SKM-1 treated with dmso at 0.1 percent for 144 hours (cell line): ENCODE measurements around the gene CNKSR3.
A peak's percentile ranks its signal among the peaks of the same experiment; 100 is the strongest.

Source experiments
- DNase-seq: peaks from one replicate; lab custom pipeline; 2025; ENCODE audit not compliant: unreplicated experiment; lab: John Stamatoyannopoulos, UW

The CNKSR3 gene

DNA sequence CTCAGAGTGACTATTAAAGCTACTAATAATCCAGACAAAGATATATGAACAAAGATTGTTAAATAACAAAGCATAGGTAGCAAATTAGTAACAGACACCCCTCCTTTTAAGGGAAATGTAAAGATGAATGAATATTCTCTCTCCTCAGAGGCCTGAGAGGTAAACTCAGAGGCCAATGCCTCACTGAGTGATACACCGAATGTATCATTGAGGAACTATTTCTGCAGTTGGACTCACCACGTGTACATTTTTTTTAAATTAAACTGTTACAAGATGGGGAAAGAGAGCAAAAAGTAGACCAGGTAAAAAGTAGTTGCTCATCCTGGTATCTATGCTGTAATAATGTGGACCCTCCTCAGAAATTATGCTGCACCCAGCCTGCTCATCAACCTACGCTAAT, 81.6 kb downstream of the CNKSR3 start:
- DNase-seq, result no peak

DNA sequence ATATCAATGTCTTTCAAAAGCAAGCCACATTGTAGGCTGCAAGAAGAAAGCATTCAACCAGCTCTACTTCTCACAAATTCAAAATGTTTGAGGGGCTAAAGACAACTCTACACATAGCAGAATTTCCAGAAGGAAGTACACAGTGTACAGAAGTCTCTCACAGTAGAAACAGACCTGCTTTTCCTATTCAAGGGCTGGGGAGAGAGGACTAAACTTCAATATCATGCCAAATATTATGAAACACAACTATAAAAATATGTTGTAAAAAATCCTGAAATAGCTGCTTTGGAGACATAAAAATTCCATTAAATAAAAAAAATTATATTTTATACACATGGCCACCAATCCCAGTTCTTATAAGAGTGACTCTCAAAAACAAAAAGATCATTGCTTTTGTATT, 83.0 kb downstream of the CNKSR3 start:
- DNase-seq, result no peak

DNA sequence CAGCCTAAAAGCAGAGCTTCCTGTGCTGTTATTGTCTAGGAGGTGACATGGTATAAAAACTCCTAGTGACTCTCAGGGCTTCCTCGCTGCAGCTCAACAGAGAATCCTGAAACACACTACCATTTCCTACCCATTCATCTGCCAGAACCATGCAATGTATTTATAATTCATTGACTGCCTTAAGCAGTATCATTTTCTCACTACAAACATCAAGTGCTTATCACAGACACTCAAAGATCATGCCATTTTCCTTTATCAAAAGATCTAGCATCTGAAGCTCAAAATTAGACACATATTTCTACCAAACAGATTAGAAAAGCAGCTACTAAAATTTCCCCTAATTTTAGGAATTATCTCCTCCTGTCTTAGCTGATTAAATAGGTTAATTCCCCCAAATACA, 83.5 kb downstream of the CNKSR3 start:
- no peak for DNase-seq

DNA sequence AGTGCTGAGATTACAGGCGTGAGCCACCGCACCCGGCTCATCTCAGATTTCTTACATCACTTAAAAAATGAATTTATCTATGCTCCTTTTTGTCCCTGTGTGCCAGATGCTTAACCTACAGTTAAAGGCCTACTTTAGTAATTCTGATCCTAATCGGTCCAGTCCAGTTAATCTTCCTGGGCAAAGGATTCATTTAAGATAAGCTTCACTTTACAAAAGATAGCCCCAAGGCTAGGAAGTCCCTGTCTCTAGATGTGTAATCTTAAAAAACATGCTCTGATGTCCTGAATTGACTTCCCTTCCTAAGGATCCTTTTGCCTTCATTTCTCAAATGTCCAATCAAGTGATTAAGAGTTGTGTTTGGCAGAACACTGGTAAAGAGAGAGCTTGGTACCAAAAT, 85.5 kb downstream of the CNKSR3 start:
- DNase-seq, result no peak

DNA sequence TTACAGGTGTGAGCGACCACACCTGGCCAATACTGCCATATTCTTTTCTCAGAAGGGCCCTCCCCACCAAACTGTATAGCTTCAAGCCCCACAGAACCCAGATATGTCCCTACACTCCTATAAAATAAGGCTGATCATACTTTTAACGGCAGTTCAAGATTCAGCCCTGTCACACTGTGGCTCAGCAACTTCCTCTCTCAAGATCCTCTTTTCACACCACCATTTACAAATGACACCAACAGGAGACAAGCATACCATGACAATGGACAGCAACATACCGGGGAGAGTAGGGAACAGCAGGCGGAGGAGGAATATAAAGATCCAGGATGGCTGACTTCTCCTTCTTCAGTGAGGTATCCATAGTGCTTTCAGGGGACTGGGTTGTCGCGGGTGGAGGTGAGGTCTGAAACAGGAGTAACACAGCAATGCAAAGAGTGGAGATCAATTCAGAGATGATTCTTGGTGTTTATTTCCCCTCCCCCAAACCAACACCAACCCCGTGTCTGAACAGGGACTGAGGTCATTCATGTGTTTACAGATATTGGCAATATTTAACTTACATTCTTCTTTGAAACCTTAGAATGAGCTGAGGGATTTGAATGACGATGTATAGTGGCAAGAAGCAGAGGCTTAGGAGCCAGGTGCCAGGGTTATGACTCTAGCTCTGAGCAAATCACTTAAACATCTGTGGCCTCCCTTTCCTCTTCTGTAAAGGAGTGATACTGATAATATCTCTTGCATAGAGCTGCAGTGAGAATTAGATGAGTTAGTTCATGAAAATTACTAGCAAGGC, 96.3 kb downstream of the CNKSR3 start:
- DNase-seq, result peak; percentile 77

DNA sequence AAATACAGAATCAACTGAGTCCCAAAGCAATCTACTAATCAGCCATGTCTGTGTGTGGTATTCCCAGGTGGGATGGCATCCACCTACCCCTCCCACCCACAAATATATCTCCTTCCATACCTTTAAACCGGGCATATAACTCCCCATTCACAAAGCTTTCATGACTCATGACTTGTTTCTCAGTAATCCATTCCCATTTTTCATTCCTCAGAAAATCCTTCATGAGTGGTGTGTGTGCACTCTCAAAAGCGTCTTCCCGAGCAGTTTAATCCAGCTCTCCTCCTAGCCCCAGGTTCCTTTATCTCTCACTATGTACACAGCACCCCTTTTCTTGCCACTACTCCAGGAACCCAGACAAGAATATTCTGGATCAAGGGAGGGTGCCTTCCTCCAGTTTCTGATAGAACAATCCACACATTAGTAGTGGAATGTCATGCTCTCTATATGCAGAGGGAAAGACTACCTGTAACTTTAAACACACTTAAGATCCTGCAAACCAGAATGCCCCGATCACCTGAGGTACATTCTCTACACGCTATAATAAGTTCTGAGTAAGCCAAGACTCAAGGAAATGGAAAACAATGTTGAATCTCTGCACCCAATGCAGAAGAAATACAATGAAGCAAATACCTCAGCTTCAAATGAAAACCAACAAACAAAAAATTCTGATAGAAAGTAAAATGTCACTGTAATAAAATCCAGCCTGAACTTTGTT, 98.2 kb downstream of the CNKSR3 start:
- DNase-seq, result no peak

DNA sequence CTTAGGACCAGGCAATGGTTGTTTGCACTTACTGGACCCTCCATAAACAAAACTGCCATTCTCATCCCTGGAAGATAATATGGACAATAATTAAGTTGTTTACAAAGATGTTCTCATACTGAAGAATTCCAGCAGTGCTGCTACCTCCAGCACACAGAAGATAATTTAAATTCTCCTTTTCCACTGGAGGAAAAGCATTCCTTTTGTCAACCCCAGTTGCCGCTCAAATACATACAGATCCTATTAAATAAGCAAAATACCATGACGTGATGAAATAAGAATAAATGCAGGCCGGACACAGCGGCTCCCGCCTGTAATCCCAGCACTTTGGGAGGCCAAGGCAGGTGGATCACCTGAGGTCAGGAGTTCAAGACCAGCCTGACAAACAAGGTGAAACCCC, 99.4 kb downstream of the CNKSR3 start:
- no peak for DNase-seq

DNA sequence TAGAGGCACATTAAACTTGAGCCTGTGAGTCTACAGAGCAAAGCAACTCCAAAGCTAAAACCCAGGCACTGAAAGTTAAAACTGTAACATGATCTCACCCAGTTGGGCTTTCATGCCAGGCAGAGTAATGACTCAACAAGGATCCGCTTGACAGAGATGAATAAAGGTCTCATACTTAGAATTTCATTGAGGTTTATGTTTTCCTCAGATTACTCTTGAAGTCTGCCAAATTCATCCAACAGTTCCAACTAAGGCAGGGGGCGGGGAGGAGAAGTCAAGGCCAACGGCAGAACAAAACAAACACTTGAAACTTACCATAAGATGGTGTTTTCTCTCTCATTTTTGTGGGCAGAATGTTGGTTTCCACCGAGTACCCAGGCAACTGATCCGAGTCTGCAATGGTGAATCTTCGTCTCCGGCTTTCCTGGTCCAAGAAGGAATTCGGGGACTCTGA, 99.8 kb downstream of the CNKSR3 start:
- no peak for DNase-seq

DNA sequence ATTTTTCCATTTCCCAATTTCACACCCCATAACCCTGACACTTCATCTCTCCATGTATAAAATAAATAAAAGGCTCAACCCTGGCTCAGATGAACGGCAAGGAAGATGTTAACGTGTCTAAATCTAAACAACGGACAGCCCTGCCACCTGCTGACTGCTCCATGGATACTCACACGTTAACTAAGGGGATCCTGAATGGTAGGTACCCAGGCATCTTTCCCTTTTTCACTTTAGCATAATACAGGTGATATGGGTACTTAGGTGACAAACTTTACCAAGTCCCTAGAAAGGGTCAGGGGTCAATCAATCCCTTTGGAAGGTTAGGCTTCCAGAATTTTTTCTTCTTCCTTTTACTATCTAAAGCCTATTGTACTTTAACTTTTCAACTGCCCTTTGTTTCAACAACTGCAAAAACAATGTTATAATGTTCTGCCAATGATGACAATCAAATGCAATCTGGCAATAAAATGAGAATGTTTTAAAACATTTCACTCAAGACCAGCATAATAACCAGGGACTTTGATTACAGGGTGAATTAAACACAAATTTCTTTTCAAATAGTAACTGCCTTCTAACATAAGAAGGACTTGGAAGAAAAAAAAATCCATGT, 101.5 kb downstream of the CNKSR3 start:
- DNase-seq, result no peak

DNA sequence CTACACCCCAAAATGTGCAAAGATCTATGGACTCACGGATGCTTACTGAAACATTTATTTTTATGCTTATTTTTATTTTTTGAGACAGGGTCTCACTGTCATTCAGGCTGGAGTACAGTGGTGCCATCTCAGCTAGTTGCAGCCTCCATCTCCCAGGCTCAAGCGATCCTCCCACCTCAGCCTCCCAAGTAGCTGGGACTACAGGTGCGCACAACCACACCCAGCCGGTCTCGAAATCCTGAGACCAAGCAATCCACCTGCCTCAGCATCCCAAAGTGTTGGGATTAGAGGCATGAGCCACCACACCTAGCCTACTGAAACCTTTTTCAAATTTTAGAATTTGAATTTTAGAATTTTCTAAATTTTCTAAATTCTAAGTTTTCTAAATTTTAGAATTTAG, 103.0 kb downstream of the CNKSR3 start:
- no peak for DNase-seq

DNA sequence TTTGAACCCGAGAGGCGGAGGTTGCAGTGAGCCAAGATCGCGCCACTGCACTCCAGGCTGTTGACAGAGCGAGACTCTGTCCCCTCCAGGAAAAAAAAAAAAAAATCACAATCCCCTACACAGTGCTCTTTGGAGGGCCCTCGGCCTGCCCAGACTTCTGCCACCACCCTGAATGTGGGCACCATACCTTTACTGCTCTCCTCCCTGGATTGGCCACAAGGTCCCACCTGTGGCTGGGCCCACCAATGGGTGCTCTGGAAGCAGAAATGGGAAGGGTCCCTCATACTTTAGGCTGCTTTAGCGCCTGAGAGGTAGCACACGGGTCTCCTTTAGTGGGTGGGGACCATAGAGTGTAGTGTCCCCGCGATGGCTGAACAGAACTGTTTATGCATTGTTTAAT, 103.6 kb downstream of the CNKSR3 start:
- no peak for DNase-seq

DNA sequence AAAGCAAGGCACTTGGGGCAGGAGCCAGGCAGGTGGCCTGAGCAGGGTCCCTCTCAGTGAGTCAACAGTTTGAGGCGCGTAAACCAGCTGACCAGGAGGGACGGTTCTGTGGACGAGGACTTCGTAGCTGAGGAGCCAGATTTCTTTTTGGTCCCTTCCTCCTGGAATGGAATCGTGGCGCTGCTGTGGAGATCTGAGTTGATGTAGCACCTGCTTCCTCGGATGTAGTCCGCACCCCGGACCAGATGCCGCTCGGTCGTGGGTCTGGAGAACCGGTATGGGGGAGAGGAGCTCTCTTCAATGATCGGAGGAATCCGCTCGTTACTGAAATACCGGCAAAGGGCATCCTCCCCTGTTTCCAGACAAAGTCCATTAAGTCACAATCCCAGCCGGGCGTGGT, 104.2 kb downstream of the CNKSR3 start:
- DNase-seq, result no peak

DNA sequence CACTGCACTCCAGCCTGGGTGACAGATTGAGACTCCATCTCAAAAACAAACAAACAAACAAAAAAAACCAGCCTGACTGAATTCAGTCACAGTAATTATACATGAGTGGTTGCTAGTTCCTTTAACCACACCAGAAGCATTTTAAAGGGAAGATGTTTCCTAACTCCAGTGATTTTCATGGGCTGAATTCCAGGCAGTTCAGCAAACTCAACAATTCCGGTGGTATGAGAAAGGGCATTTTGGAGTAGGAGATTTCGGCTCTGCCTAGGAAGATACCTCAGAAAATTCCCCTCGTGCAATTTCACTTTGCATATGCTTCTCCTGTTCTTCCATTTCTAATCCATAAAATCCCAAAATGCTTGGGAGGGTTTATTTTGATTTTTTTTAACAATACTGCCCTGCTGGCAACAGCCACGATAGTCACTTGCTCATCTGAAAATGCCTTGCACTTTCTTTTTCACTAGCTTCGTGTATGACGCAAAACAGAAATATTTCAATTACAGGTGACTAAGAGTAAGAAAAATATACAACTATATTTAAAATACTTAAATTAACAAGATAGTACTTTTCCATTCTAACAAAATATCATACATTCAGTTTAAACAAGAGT, 105.6 kb downstream of the CNKSR3 start:
- no peak for DNase-seq

DNA sequence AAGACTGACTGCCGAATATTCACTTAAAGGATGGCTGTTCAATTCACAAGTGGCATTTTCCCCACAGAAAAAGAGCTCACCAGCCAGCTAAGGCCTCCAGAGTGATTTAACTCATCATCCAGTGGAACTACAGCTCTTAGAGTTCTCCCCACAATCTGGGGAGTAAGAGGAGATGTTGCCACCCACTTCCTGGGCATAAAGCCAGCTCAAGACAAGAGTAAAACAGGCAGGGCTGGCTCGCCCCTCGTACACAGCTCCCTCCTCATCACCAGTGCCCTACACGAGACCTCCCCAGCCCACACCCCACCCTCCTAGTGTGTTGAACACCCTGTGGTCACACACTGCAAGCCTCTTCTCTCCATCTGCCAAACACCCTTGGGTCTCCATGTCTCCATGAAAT, 106.7 kb downstream of the CNKSR3 start:
- DNase-seq, result no peak

DNA sequence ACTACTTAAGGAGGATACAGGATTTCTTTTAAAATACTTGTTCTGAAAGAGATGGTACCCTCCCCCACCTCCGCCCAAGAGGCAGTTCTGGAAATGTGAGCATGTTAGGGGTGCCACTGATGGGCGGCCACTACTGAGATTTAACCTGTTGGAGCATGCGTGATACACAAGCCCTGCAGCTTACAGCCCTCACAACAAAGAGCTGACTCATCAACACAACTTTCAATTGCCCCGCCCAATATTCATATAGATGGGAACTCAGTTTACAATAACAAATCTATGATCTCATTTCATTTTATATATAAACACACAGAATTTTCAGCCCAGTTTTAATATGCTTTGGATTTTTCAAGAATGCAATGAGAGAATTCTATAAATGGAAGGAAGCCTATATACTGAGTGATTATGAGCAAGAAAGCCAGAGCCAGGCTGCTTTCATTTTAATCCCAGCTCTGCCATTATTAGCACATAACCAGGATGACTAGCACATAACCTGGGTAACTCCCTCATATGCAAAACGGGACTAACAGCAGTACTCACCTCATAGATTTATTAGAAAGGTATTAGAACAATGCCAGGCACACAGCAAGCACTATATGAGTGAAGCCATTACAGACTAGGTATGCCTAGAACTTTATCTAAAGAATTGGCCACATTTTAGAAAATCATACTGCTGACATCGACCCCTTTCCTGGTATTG, 108.3 kb downstream of the CNKSR3 start:
- no peak for DNase-seq

DNA sequence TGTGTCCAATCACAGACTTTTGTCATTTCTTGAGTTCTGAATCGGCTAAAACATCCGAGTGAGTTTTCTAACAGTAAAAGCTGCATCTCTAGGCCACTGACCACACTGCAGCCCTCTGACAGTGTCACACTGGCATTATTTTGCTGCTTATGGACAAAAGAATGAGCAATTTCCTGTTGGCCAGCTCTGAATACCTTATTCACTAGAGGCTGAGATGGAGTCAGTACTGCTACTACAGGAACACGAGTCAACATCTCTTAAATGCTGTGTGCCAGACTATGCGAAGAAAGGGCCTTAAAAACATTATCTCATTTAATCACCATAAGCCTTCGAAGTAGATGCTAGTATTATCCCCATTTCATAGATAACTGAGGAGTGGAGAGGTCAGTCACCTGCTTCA, 111.4 kb downstream of the CNKSR3 start:
- DNase-seq, result no peak

DNA sequence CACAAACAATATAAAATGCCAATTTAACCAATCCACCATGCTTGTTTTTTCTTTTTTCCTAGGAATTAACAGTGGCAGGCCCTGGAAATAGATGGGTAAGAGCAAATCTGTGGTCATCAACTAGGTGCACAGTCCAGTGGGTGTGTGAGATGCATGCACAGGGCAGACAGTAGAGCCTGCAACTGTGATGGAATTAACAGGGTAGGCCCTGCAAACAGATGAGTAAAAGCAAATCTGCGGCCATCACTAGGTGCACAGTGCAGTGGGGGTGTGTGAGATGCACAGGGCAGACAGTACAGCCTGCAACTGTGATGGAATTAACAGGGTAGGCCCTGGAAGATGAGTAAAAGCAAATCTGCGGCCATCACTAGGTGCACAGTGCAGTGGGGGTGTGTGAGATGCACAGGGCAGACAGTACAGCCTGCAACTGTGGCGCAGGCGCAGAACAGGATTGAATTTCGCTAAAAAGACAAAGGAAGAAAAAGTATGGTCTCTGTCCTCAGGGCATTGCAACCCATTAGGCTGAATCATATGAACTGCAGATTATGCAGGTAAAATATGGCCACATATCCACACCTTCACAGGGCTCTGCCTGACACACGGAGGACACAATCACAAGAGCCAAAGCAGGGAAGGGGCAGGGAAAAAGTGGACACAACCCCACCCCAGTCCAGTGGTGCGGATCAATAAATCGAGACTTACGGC, 112.8 kb downstream of the CNKSR3 start:
- no peak for DNase-seq

DNA sequence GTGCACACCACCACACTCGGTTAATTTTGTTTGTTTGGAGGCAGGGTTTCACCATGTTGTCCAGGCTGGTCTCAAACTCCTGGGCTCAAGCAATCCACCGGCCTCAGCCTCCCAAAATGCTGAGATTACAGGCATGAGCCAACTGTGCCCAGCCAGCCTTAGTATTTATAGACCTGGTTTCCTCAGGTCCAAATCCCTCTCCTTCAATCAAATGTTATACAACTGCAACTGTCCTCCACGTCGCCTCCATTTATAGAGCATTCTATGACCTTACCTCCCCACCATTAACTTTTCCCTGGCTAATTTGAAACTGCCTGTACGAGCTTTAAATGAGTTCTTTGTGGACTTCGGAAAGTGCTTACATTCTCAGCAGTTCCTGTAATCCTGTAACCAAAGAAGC, 114.6 kb downstream of the CNKSR3 start:
- DNase-seq, result no peak

DNA sequence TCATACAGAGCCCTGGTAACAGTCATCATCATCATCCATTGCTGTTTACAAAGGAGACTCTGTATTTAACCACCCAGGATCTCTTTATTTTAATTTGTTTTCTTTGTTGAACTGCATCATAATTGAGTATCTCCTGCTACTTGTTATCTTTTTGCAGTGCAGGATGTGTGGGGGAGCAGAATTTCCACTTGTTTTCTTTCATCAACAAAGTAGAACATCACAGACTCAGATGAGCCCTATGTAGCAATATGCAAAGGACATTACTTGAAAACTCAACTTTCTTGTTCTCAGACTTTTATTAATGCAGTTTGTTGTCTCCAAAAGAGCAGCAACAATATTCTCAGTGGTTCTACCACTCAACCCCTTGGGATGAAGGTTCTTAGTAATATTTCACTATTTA, 115.2 kb downstream of the CNKSR3 start:
- DNase-seq, result no peak

DNA sequence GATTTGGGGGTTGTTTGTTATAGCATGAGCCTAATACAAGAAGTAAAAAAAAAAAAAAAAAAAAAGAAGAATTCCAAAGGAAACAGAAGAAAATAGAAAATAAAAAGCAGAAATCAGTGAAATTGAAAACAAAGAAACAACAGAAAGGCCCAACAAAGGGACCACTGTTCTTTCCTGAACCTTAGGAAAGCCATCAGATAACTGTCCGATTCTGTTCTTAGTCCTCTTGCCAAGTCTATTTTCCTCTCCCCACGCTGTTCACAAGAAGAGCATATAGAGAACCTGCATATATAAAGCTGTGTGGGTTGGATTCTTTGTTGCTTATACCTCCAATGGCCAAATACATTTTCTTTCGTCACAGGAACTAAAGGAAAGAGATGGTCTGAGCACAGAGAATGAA, 115.9 kb downstream of the CNKSR3 start:
- DNase-seq, result no peak

DNA sequence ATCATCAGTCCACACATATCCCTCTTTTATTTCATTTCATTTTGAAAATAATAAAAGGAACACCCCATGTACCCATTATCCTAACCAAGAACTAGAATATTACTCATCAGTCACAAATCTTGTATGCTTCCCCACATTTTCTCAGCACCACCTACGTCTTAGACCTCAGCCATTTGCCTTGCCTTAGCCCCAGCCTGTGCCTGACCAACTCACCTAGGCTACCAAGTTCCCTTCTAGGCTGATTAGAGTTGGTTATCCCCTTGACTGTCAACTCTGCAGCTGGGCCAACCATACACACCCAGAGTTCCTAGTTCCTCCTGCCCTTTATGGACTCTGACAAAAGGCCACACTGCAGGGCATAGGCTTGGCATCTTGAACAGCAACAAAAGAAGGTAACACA, 120.5 kb downstream of the CNKSR3 start:
- no peak for DNase-seq
